BJ (cell line): ENCODE data around the gene GSK3A. TPM values are rescaled to one million over a fixed set of nuclear protein-coding genes. Genes with fewer than 3 reads are reported as not detected.

Experiments used
- CTCF ChIA-PET: fragments of 350-600 bp; formaldehyde crosslinking; extraction: SDS; loops from one replicate; lab custom pipeline; 2021; ENCODE audit warnings: antibody characterized with exemption, inconsistent platforms; lab: Yijun Ruan, JAX
- POLR2A ChIA-PET: fragments of 300-600 bp; sonication (Branson Sonifier 250); formaldehyde crosslinking; extraction: SDS; loops from one replicate; lab custom pipeline; 2021; ENCODE audit warnings: antibody characterized with exemption; lab: Charles Lee
- DNase-seq: peaks from one replicate; pipeline ENCODE4 v3.0.0-alpha.2; 2011; ENCODE audit warnings: low read depth
- H3K27me3 ChIP-seq: 2 replicates; pipeline ENCODE4 v1.6.0; 2011; ENCODE audit warnings: low read length; ENCODE audit not compliant: control insufficient read depth, insufficient read depth
- H3K36me3 ChIP-seq: 2 replicates; pipeline ENCODE4 v1.5.1; 2011; ENCODE audit warnings: low read length; ENCODE audit not compliant: control insufficient read depth, insufficient read depth
- H3K4me3 ChIP-seq: 2 replicates; pipeline ENCODE4 v1.5.1; 2011; ENCODE audit warnings: low read depth, mild to moderate bottlenecking, control low read depth, low read length
- CTCF ChIP-seq: IDR thresholded peaks from 2 replicates; pipeline ENCODE4 v1.5.1; 2011; ENCODE audit warnings: low read depth, mild to moderate bottlenecking, control low read depth, inconsistent platforms, low read length, moderate library complexity; ENCODE audit not compliant: insufficient read depth
- polyA plus RNA-seq: library from polyadenylated mRNA; depleted of rRNA; stranded (reverse); fragments of >200 nt; gene quantifications from 2 replicates; pipeline ENCODE4 v1.2.3, GENCODE V29; 2011

GSK3A gene
- polyA plus RNA-seq, 1 experiment, result 36.1 TPM

- no peak for DNase-seq
- Histone ChIP-seq H3K4me3 (no peak overlapping the region), H3K36me3 (peaks cover 23% of the 10 kb centered on the region), H3K27me3 (no peaks in the 10 kb centered on the region)
- no peak for TF ChIP-seq CTCF
- CTCF ChIA-PET, result interaction anchor here (1.2 to 6.7 kb wide), 2 partner anchors 20 to 28 kb away, joined by 5 to 35 read pairs; no protein-coding TSS in a partner anchor
- POLR2A ChIA-PET, result no interaction called here
These were observed 37.7 kb downstream of the GSK3A start for GRCh38 chr19:42204664-42205063.

GRCh38 chr19:42203700-42204099 is 38.7 kb downstream of the GSK3A start:
- ChIA-PET CTCF (interaction anchor here (6.7 kb wide), 1 partner anchor 19 kb away, joined by 35 read pairs; no protein-coding TSS in a partner anchor), POLR2A (no interaction called here)
- no peaks in the 10 kb centered on the region for H3K27me3 ChIP-seq
- peaks cover 23% of the 10 kb centered on the region for H3K36me3 ChIP-seq
- TF ChIP-seq CTCF, result no peak
- no peak overlapping the region for H3K4me3 ChIP-seq
- no peak for DNase-seq

- POLR2A ChIA-PET, result no interaction called here
- no peaks in the 10 kb centered on the region for H3K27me3 ChIP-seq
- TF ChIP-seq CTCF, result no peak
- no peak overlapping the region for H3K4me3 ChIP-seq
- H3K36me3 ChIP-seq, result peaks cover 22% of the 10 kb centered on the region
- CTCF ChIA-PET, result interaction anchor here (0.8 to 1.3 kb wide), 3 partner anchors 9 to 94 kb away, joined by 3 to 4 read pairs (median 3); partner anchors contain the start of gene POU2F2
- no peak for DNase-seq
These were observed 40.0 kb downstream of the GSK3A start for GRCh38 chr19:42202290-42202880.

GRCh38 chr19:42201489-42202289 is 40.7 kb downstream of the GSK3A start:
- Histone ChIP-seq H3K4me3 (no peak overlapping the region), H3K36me3 (peaks cover 20% of the 10 kb centered on the region), H3K27me3 (no peaks in the 10 kb centered on the region)
- no peak for DNase-seq
- POLR2A ChIA-PET, result no interaction called here
- CTCF ChIA-PET, result interaction anchor here (1.3 kb wide), 1 partner anchor 10 kb away, joined by 3 read pairs; no protein-coding TSS in a partner anchor
- no peak for TF ChIP-seq CTCF

- TF ChIP-seq CTCF, result no peak
- Histone ChIP-seq H3K36me3 (peaks cover 20% of the 10 kb centered on the region), H3K27me3 (no peaks in the 10 kb centered on the region), H3K4me3 (no peak overlapping the region)
- DNase-seq, result no peak
- POLR2A ChIA-PET, result no interaction called here
- CTCF ChIA-PET, result no interaction called here
These were observed 42.2 kb downstream of the GSK3A start for GRCh38 chr19:42200116-42200715.
